HG03571 (cell line): ENCODE results near the gene TXNDC15.
"Not testable (repeated sequence)": the region's sequence is repeated elsewhere in the genome, so short reads cannot be mapped to it uniquely, and the experiment has no call there.

Experiments used
- ATAC-seq: cut with Tn5 transposase; IDR thresholded peaks from one replicate; pipeline ENCODE4 v1.9.1; 2021; ENCODE audit not compliant: unreplicated experiment

The TXNDC15 gene

GRCh38 chr5:134873987-134874830, at the start of gene TXNDC15:
Gene TXNDC15, plus strand, starts transcription at chr5:134874371. Its CDS starts 57 bp downstream, at chr5:134874428.
- ATAC-seq, result peak; percentile 79

- no peak for ATAC-seq
Observed at GRCh38 chr5:134824681-134825080, 49.5 kb upstream of the TXNDC15 start.

- ATAC-seq, result no peak
Observed at GRCh38 chr5:134825212-134825611, 49.0 kb upstream of the TXNDC15 start.

- no peak for ATAC-seq
Observed at GRCh38 chr5:134833340-134834032, 40.7 kb upstream of the TXNDC15 start.

GRCh38 chr5:134835623-134836022, 38.5 kb upstream of the TXNDC15 start:
- no peak for ATAC-seq

- no peak for ATAC-seq
Observed at GRCh38 chr5:134837530-134838181, 36.5 kb upstream of the TXNDC15 start.

- not testable (repeated sequence) for ATAC-seq
Observed at GRCh38 chr5:134838361-134838760, 35.8 kb upstream of the TXNDC15 start.

GRCh38 chr5:134840811-134841210, 33.4 kb upstream of the TXNDC15 start:
- ATAC-seq, result no peak

GRCh38 chr5:134844252-134844651, 29.9 kb upstream of the TXNDC15 start:
- no peak for ATAC-seq

- no peak for ATAC-seq
Observed at GRCh38 chr5:134845335-134845851, 28.8 kb upstream of the TXNDC15 start.

GRCh38 chr5:134845852-134846640, 28.1 kb upstream of the TXNDC15 start, which contains the start of gene C5orf24:
Gene C5orf24, plus strand, starts transcription at chr5:134845968. Its CDS starts 8,933 bp downstream, at chr5:134854901.
- ATAC-seq, result peak; percentile 92

GRCh38 chr5:134846641-134846960, 27.6 kb upstream of the TXNDC15 start:
- no peak for ATAC-seq

- ATAC-seq, result not testable (repeated sequence)
Observed at GRCh38 chr5:134849434-134849933, 24.7 kb upstream of the TXNDC15 start.

GRCh38 chr5:134851307-134851923, 22.8 kb upstream of the TXNDC15 start:
- no peak for ATAC-seq

GRCh38 chr5:134856465-134856864, 17.7 kb upstream of the TXNDC15 start:
- not testable (repeated sequence) for ATAC-seq

GRCh38 chr5:134857401-134857800, 16.8 kb upstream of the TXNDC15 start:
- no peak for ATAC-seq

- no peak for ATAC-seq
Observed at GRCh38 chr5:134864707-134865106, 9.5 kb upstream of the TXNDC15 start.

GRCh38 chr5:134873494-134873893, 677 bp upstream of the TXNDC15 start:
- no peak for ATAC-seq

GRCh38 chr5:134874831-134875655, 872 bp downstream of the TXNDC15 start:
- ATAC-seq, result no peak
